Dedifferentiated amniotic fluid mesenchymal stem cell (primary cell): ENCODE data around the gene FKBP8.
A peak's percentile ranks its signal among the peaks of the same experiment; 100 is the strongest.

ENCODE experiments used
- DNase-seq: peaks from one replicate; pipeline ENCODE4 v3.0.0-alpha.2; 2016; ENCODE audit errors: extremely low spot score

Gene FKBP8

DNA sequence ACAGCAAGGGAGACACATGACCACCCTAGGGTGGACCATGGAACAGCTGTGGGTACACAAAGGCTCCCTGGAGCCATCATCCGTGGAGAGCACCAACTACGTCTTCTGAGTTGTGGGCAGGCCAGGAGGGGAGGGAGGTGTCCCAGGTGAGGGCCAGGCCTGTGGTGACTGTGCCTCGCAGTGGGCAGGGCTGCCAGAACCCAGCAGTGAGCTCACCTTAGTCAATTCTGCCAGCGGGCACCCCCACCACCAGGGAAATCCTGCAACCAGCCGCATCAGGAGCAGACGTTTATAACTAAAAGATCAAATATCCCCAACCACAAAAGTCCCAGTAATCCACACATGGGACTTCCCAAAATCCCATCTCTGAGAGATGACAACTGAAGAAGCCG lies 41.1 kb downstream of the FKBP8 start:
- DNase-seq: no peak

DNA sequence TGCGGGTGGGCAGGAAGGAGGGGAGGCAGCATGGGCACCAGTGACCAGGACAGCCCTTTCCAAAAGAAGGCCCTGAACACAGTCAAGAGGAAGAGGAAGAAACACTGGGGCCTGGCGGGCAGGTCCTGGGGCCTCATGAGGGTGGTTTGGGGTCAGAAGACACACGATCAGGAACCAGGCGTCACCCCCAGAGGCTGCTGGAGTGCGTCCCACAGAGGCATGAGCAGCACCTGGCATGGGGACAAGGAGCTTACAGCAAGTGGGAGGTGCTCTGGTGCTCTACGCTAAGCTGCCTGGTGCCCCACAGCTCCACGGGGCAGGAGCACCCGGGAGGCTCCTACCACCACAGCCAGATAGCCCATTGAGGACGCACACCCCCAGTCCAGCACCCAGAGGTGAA lies 41.5 kb downstream of the FKBP8 start:
- no peak for DNase-seq

DNA sequence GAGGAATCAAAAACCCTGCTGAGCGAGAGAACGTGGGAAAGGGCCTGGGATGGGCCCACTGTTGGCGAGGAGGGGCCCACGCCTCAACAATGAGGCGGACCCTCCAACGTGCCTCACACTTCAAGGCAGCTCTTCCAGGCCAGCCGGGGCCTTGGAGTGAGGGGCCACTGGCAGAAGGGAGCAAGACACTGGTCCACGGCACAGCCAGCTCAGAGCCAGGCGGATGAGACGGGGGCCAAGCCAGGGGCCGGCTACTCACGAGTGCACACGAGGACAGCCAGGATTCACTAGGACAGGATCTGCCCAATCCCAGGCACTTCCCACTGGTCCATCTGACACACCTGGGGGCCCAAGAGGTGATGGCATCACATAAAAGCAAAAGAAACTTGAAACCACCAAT lies 42.0 kb downstream of the FKBP8 start:
- no peak for DNase-seq

DNA sequence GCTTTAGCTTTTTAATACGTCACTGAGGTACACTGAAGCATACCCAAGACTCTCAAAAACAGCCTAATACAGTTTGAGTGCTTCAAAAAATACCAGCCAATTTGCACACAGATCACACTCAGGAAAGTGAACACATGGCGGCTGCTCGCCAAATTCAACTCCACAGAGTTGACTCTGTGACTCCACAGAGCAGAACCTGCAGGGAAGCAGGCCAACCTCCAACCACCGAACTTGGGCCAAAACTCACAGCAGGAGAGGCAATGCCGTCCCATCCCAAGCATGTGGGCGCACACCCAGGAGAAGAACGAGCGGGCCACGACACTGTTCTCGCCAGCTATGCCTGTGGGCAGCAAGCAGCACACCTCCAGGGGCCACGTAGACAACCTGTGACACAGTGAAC lies 42.6 kb downstream of the FKBP8 start:
- DNase-seq: no peak

DNA sequence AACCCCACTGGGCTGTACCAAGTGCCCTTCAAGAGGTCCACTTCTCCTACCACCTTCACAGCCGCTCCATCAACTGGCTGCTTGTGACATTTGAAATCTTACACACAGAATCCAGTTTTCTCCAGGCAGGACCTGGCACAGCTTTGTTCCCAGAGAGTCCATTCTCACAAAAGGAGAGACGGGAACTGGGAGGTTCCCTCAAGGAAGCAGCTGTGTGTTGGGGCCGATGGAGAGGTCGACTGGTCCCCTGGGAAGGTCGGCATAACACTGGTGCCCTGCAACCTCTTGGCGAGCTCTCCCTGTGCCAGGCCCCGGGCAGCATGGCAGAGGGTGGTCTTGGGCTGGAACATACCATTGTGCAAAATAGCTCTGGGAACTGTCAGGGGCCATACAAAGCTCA lies 43.0 kb downstream of the FKBP8 start:
- no peak for DNase-seq

DNA sequence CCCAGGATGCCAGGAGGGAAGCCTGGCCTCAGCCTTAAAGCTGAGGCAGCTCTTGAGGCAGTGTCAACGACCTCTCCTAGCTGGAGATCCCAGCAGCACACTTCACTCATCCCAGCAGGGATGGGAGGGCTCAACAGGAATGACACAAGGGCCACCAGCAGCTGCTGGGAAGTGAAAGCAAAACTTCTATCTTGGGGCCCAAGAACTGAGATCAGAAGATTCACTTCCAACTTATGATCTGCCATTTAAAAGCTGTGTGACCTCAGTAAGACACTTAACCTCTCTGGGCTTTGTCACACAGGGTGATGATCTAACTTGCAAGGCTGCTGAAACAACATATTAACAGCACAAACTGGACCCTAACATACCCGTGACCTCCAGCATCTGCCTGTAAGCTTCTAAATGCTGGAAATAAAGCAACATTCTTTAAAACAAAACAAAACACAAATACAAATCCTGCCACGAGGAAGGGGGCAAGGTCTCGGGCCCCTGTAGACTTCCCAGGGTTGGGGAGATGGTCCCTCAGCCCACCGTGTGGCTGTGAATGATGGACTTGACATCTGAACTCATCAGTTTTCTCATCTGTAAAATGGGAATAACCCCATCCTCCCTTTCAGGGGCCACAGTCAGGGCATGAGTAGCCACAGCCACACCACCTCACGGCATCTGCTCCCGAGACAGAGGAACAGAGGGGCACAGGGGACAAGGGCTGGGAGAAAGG lies 44.2 kb downstream of the FKBP8 start:
- DNase-seq: no peak

DNA sequence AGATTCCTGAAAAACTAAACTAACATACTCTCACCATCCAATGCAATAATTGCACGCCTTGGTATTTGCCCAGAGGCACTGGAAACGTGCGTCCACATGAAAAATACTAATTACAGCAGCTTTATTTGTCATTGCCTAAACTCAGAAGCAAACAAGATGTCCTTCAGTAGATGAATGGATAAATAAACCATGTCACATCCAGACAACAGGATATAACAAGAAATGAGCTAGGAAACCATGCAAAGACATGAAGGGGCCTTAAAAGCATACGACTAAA lies 46.5 kb downstream of the FKBP8 start:
- DNase-seq: no peak

DNA sequence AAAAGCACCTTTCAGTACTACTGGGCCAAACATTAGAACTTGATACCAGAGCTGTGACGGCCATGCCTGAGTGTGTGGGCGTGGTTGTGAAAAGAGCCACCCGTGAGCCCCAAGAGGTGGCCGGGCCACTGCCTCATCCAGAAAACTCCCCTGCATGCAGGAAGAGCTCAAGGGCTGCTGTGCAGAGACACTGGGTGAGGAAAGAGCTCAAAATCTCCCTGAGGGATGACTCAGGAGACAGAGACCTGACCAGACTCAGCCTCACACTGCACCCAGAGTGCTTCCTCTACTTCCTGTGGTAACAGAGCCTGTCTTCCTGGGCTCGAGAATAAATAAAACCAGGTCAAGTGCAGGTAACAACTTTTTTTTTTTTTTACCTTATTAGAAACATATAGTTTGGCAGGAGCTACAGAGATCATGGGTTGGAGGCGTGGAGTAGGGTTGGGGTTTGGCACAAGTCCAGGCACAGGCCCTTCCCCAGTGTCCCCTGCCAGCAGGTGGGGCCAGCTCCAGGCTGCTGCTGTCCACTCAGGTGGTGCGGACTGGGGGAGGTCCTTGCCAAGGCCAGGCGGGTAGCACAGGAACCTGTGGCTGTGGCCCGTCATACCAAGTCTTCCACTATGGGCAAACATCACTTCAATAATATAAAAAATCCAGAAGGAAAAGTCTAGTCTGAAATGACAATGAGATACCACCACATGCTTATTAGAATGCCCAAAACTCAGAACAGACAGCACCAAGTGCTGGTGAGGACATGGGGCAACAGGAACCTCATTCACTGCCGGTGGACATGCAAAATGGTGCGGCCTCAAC lies 47.0 kb downstream of the FKBP8 start:
- peak; percentile 22 for DNase-seq

DNA sequence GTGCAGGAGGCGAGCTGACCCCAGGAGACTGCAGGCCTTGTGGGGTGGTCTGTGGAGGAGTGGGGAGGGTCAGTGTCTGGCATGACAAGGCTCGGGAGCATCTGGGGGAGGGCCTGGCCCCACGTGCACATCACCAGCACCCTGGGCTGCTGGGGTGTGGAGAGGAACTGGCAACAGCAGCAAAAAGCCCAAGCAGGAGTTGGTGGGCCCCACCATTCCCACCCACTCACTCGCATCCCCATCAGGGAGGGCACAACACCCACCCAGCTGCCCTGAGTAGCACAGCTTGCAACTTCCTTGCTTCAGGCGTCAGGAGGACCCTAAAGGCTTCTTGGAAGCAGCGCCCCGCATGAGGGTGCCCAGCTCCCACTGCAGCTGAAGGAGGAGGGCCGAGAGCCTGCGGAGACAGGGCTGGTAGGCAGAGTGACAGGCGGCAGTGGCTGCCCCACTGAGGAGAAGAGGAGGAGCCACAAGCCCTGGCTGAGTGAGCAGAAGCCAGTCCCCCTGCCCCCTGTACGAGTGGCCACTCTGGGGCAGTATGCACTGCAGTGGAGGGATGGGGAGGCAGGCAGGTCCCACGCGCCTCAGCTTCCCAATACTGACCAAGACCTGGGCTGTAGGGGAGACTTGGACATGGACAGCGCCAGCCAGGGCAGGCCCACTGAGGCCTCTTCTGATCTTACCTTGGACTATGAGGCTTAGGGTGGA lies 48.0 kb downstream of the FKBP8 start:
- DNase-seq: no peak

DNA sequence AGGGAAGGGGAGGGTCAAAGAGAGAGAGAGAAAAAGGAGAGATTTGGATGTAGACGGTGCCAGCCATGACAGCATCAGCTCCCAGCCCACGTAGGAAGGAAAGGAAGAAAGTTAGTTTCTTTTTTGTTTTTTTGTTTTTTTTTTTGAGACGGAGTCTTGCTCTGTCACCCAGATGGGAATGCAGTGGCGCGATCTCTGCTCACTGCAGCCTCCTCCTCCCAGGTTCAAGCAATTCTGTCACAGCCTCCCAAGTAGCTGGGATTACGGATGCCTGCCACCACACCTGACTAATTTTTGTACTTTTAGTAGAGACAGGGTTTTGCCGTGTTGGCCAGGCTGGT lies 49.1 kb downstream of the FKBP8 start:
- DNase-seq: peak; percentile 35

DNA sequence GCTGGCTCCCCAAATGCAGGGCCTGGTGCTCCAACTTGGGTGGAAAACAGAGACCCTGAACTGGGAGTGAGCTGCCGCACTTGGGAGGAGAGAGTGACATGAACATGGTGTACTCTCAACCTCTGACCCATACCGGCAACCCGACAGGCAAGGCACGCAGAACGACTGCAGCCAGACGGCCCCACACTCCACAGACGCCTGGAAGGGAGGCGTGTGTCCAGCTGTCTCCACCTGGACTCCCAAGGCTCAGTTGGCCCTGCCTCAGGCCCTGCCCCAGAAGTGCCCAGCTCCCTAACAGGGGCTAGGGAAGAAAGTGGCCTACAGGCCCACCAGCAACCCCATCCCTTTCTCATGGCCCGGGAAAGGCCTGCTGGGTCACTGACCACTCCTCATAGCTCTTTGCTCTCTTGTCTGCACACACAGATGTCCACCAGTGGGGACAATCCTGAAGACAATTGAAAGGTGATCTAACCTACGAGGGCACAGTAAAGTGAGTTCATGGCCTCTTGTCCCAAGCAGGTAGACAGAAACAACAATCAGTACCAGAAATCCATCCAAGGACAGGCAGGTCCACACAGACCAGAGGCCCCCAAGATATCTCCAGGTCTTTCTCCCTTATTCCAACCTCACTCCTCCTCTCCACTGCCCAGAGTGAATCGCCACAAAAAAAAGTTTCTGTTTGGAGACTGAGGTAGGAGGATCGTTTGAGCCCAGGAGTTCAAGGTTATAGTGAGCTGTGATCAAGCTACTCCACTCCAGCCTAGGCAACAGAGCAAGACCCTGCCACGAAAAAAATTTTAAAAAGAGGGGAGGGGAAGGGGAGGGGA lies 49.7 kb downstream of the FKBP8 start:
- DNase-seq: no peak

DNA sequence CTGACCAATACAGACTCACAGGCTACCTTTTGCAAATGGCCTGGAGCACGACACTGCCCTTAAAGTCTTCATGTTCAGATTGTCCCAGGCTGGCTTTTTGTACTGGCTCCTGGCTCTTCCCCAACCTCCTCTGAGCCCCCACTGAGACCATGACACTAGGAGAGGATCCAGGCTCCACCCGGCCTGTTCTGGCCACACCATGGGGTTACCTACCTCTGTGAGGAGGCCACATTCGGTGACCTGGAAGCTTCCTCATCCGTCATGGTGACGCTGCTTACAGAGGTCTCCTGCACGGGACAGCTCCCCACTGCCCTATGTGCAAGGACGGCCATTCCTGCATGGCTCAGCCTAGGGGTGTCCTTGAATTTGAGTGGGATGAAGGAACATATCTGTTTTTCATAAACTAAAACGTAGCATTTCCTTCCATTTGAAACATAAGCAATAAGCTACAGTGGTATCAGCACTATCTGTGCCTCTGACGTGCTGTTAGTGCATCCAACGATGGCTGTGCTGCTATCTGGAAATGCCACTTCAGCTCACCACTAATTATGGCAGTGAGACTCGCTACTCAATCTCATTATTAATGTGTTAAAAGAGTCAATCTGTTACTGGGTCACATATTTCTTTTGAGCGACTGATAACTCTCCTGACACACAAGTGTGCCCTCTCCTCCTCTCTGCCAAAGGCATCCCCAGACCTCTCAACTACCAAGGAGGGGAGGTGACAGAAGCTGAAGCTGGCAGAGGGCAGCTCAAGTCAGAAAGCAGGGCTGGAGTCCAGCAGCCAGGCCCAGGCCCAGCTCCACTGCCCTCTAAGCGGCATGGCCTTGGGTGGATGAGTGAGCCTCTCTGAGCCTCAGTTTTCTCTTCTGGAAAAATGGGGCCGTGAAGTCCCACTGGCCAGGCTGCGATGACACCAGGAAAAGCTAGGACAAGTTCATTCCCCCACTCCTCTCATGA lies 51.1 kb downstream of the FKBP8 start:
- no peak for DNase-seq

DNA sequence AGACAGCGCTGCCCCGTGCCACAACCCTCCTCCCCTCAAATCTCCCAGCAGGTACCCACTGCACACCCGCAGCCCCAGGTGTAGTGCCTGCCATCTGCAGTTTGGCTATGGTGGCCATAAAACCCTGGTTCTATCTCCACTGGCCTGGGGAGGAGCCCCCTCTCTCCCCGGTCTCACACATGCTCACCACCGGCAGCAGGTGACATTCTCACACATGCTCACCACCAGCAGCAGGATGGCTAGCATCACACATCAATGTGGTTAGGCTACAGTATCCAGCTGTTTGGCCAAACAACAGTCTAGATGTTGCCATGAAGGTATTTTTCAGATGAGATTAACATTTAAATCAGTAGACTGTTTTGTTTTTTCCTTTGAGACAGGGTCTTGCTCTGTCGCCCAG lies 52.6 kb downstream of the FKBP8 start:
- DNase-seq: no peak

DNA sequence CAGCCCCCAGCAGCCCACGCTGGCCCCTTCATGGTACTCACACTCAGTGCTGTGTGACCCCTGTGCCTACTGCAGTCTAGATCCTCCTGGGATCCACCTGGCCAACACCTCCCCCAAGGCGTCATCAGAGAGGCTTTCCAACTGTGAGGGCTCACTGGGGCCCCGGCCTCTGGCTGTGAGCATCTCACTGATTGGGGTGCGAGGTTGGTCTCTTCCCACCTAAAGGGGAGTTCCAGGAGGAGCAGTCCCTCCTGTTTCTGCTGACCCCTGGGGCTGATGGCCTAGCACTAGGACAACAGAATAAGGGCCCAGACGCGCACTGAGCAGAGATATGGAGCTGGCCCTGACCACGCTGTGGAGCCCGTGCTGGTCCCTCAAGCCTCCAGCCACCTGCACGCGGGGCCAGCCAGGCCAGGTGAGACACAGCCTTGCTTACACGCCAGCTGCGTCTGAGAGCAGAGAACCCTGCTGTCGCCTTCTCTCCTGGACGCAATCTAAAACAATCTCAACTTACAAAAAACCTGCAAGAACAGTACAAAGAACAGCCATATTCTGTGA lies 53.7 kb downstream of the FKBP8 start:
- no peak for DNase-seq

DNA sequence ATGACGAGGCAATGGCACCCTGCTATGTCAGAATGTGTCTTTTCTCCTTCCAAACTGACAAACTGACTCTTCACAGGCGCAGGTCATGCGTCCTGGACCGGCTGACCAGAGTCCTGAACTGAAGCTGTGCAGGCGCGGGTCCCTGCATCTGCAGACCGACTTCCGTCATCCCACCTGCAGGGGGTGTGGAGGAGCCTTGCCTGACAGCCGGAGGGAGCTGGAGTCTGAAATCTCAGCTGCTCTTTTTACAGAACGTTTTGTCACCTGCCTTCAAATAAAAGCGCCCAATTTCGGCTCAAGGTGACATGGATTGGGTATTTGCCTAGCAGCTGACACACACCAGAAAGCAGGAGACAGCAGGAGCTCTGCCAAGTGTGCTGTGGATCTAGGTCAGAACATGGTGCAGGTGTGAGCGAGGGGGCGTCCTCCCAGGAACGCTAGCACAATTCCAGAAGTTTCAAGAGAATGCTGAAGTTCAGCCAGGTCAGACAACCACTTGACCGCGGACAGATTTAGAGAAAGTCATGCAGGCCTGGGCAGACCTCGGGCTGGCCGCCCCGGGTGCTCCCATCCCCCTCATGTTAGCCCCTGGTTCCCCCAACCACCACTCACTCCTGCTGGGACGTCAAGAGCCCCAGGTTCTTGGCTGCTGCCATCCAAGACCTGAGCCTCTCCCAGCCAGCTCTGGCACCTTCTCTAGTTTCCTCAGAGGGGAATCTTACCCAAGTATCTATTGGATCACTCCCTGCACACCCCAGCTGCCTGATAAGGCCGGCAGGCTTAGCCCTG lies 54.3 kb downstream of the FKBP8 start:
- no peak for DNase-seq

DNA sequence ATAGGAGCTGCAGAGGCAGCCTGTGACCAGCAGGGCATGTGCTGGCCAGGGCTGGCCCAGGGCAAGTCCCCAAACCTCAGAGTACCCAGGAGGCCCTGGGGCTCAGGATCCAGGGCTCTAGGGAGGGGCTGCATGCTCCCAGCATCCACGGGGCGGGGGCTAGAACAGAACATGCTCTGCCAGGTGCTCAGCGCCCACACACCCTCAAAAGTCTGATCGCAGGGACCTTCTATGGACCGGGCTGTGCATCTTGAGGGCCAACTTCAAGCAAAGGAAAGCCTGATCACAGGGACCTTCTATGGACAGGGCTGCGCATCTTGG lies 55.0 kb downstream of the FKBP8 start:
- no peak for DNase-seq

DNA sequence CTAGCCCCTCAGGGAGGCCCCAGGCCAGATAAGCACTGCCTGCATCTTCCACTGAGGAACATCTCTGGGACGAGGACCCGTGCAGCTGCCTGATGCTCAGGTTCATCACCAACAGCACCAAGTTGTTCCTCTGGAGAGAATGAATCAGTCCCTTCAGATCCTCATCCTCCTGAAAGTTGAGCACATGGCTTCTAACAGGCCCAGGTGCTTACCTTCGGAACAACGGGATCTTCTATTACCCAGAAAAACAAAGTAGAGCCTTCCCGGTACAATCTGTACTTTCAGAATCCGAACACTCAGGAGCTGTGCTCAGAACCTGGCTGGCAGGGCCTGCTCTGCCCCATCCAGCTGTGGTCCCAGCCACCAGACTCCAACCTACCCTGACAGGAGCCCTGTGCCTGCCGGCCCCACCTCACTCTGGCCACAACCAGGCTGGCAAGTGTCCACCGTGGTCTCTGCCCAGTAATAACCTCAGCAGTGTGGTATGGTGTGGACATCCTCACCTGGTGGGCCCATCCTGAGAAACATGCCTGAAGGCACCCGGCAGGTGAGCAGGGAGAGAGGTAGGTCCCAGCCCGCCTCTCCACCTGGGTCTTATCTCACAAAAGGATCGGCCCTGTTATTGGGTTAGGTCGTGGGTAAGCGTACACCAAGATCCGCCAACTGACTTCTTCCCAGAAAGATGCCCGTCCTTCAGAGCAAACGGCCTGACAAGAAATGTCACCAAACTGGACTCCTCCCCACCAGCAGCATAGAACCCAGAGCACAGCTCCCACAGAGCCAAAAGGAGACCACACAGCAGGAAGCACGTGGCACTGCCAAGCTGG lies 55.6 kb downstream of the FKBP8 start:
- no peak for DNase-seq

DNA sequence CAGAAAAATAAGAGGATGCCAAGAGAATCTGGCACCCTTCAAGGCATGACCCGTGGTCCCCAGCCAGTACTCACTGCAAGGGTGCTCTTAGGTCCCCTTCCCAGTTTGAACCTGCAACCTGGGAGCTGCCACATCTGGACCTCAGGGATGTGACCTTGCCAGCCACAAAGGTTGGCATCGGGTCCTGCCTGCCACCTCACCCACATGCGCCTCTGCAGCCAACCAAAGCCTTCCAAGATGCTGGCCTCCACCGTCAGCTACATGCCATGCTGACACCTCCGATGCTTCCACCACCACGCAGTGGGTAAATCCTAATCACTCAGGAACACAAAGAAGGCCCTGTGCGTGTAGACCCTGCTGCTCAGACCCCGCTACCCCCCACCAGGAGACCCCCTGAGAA lies 56.6 kb downstream of the FKBP8 start:
- DNase-seq: no peak

DNA sequence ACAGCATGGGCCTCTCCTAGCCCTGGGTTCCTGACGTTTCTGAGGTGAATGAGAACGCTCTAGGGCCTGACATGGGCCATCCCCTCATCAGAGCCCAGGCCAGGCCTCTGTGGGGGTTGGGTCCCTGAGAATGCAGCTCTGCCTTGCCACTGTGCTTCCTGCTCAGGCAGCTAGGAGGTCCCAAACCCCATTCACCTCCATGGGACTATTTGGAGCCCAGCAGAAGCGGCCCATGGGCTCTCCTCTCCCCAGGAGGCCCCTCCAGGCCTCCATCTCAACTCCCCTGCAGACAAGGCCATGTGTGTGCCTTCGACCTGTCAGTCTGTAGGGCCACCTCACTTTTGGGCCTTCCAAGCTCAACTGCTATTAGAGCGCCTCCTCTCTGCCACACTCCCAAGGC lies 58.4 kb downstream of the FKBP8 start:
- DNase-seq: no peak
